Ectodermal cell (in vitro differentiated cells): ENCODE data around the gene CNDP1.

Experiments
- H3K27ac ChIP-seq: 2 replicates; pipeline ENCODE4 v1.7.0; 2013; ENCODE audit warnings: mild to moderate bottlenecking, low read depth, low read length; ENCODE audit not compliant: insufficient read depth, poor library complexity, severe bottlenecking
- H3K27me3 ChIP-seq: 2 replicates; pipeline ENCODE4 v1.7.0; 2013; ENCODE audit warnings: mild to moderate bottlenecking, low read length; ENCODE audit not compliant: insufficient read depth, control insufficient read depth, poor library complexity, severe bottlenecking
- H3K36me3 ChIP-seq: one replicate; pipeline ENCODE4 v1.7.0; 2013; ENCODE audit warnings: low read length; ENCODE audit not compliant: control insufficient read depth, insufficient read depth
- H3K4me1 ChIP-seq: one replicate; pipeline ENCODE4 v1.7.0; 2013; ENCODE audit warnings: low read length; ENCODE audit not compliant: control insufficient read depth, insufficient read depth
- H3K4me3 ChIP-seq: 2 replicates; pipeline ENCODE4 v1.7.0; 2013; ENCODE audit warnings: low read depth, low read length, control low read depth; ENCODE audit not compliant: insufficient read depth
- H3K9me3 ChIP-seq: 2 replicates; pipeline ENCODE4 v1.7.0; 2013; ENCODE audit warnings: mild to moderate bottlenecking, low read length, moderate library complexity; ENCODE audit not compliant: control insufficient read depth
- WGBS, 2 experiments: methylation state at CpG; one replicate each; pipeline ENCODE4 v1.1.7; 2013; ENCODE audit warnings: missing lambda C conversion rate in 2 of 2; 5-methylcytosine and 5-hydroxymethylcytosine counted together

CNDP1 gene

GRCh38 chr18:74513149-74513882 is 21.0 kb upstream of the CNDP1 start:
- no peaks in the 10 kb centered on the region for H3K27me3 ChIP-seq
- H3K4me1 ChIP-seq: no peaks in the 10 kb centered on the region
- no peak overlapping the region for H3K27ac ChIP-seq
- WGBS, 2 experiments: 93% methylated on average over 27 of the region's 27 CpGs
- H3K4me3 ChIP-seq: no peak overlapping the region
- H3K9me3 ChIP-seq: no peaks in the 10 kb centered on the region
- peaks cover 41% of the 10 kb centered on the region for H3K36me3 ChIP-seq

GRCh38 chr18:74513883-74514205 is 20.5 kb upstream of the CNDP1 start:
- Histone ChIP-seq H3K4me3 (no peak overlapping the region), H3K27ac (no peak overlapping the region), H3K9me3 (no peaks in the 10 kb centered on the region), H3K4me1 (no peaks in the 10 kb centered on the region), H3K36me3 (peaks cover 41% of the 10 kb centered on the region), H3K27me3 (no peaks in the 10 kb centered on the region)
- WGBS, 2 experiments: 95 to 96% methylated on average over 8 of the region's 8 CpGs

GRCh38 chr18:74514860-74515495 is 19.3 kb upstream of the CNDP1 start:
- Histone ChIP-seq H3K27ac (no peak overlapping the region), H3K9me3 (no peaks in the 10 kb centered on the region), H3K36me3 (peaks cover 46% of the 10 kb centered on the region), H3K4me3 (no peak overlapping the region), H3K4me1 (no peaks in the 10 kb centered on the region), H3K27me3 (no peaks in the 10 kb centered on the region)
- WGBS, 2 experiments: 96% methylated on average over 18 of the region's 18 CpGs

- peaks cover 53% of the 10 kb centered on the region for H3K36me3 ChIP-seq
- H3K9me3 ChIP-seq: no peaks in the 10 kb centered on the region
- H3K4me3 ChIP-seq: no peak overlapping the region
- no peaks in the 10 kb centered on the region for H3K4me1 ChIP-seq
- WGBS, 2 experiments: 94 to 96% methylated on average over 13 of the region's 13 CpGs
- H3K27ac ChIP-seq: no peak overlapping the region
- no peaks in the 10 kb centered on the region for H3K27me3 ChIP-seq
These were observed 18.6 kb upstream of the CNDP1 start for GRCh38 chr18:74515620-74516231.

- WGBS, 2 experiments: 96% methylated on average over 35 of the region's 35 CpGs
- Histone ChIP-seq H3K4me1 (no peaks in the 10 kb centered on the region), H3K9me3 (no peaks in the 10 kb centered on the region), H3K27me3 (no peaks in the 10 kb centered on the region), H3K27ac (no peak overlapping the region), H3K4me3 (no peak overlapping the region), H3K36me3 (peaks cover 52% of the 10 kb centered on the region)
These were observed 17.7 kb upstream of the CNDP1 start for GRCh38 chr18:74516271-74517235.

- Histone ChIP-seq H3K27ac (no peak overlapping the region), H3K9me3 (no peaks in the 10 kb centered on the region), H3K36me3 (peaks cover 52% of the 10 kb centered on the region), H3K27me3 (no peaks in the 10 kb centered on the region), H3K4me3 (no peak overlapping the region), H3K4me1 (no peaks in the 10 kb centered on the region)
- WGBS, 2 experiments: 96 to 97% methylated on average over 15 of the region's 15 CpGs
These were observed 17.1 kb upstream of the CNDP1 start for GRCh38 chr18:74517236-74517630.

GRCh38 chr18:74518456-74519295 is 15.6 kb upstream of the CNDP1 start:
- H3K4me1 ChIP-seq: no peaks in the 10 kb centered on the region
- H3K4me3 ChIP-seq: no peak overlapping the region
- H3K27me3 ChIP-seq: no peaks in the 10 kb centered on the region
- 87 to 88% methylated on average over 32 of the region's 32 CpGs for WGBS, 2 experiments
- no peaks in the 10 kb centered on the region for H3K9me3 ChIP-seq
- H3K27ac ChIP-seq: no peak overlapping the region
- peaks cover 43% of the 10 kb centered on the region for H3K36me3 ChIP-seq

GRCh38 chr18:74519320-74520095 is 14.8 kb upstream of the CNDP1 start:
- WGBS, 2 experiments: 93 to 95% methylated on average over 18 of the region's 18 CpGs
- Histone ChIP-seq H3K4me1 (no peaks in the 10 kb centered on the region), H3K27ac (no peak overlapping the region), H3K36me3 (peaks cover 43% of the 10 kb centered on the region), H3K4me3 (no peak overlapping the region), H3K27me3 (no peaks in the 10 kb centered on the region), H3K9me3 (no peaks in the 10 kb centered on the region)
